Coronary artery (tissue), 2 donors: ENCODE measurements around the gene URB1.

ENCODE experiments used
- DNase-seq: peaks from one replicate; pipeline ENCODE4 v3.0.0-alpha.2; 2017; ENCODE audit warnings: low spot score
- H3K27ac ChIP-seq, 2 donors: fragments of 200-600 bp; sonication (generic); one replicate each; pipeline ENCODE4 v1.5.1; 2016 to 2019
- H3K4me3 ChIP-seq: fragments of 200-600 bp; sonication (generic); 2 replicates; pipeline ENCODE4 v1.5.1; 2016; ENCODE audit warnings: mild to moderate bottlenecking, moderate library complexity
- TF ChIP-seq, protein P1 (sequence below): fragments of 200-600 bp; sonication (generic); IDR thresholded peaks from one replicate; pipeline ENCODE4 v1.5.1; 2019; ENCODE audit warnings: antibody characterized with exemption

URB1 gene

DNA sequence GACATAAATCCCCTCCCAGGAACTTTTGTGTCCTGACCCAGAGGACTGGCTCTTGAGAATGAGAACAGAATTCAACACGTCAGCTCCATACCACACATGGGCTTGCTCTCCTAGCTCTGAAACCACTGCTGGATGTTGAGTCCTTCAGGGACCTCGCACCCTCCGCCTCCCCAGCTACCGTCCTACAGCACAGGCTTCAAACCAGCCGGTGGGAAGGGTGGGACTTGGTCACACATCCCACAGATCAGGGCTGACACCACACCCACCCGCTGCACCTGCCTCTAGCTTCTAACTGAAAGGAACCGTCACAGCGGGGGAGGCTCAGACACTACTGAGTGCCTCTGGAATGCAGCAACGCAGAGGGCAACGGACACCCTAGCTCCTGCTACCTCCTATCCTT is 70.1 kb downstream of the URB1 start:
- H3K4me3 ChIP-seq: no peak overlapping the region
- DNase-seq: peak; percentile 66

DNA sequence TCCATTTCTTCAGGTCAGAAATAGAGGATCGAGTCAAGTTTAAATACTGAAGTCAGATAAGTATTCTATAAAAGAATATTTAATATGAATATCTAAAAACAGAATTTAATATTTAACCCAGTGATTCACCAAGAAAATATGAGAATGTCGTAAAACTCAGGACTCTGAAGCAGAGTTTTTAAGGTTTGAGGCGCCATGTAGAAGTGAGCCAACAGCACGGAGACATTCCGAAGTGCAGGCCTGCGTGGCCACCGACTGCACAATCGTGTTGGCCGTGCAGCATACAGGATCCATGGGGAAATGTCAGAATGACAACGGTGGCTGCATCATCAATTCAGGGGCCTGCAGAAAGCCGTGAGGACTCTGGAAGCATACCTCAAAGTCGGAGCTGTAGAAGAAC is 70.7 kb downstream of the URB1 start:
- no peak overlapping the region for H3K4me3 ChIP-seq
- TF ChIP-seq, protein P1, sequence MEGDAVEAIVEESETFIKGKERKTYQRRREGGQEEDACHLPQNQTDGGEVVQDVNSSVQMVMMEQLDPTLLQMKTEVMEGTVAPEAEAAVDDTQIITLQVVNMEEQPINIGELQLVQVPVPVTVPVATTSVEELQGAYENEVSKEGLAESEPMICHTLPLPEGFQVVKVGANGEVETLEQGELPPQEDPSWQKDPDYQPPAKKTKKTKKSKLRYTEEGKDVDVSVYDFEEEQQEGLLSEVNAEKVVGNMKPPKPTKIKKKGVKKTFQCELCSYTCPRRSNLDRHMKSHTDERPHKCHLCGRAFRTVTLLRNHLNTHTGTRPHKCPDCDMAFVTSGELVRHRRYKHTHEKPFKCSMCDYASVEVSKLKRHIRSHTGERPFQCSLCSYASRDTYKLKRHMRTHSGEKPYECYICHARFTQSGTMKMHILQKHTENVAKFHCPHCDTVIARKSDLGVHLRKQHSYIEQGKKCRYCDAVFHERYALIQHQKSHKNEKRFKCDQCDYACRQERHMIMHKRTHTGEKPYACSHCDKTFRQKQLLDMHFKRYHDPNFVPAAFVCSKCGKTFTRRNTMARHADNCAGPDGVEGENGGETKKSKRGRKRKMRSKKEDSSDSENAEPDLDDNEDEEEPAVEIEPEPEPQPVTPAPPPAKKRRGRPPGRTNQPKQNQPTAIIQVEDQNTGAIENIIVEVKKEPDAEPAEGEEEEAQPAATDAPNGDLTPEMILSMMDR: no peak
- DNase-seq: peak; percentile 46
- H3K27ac ChIP-seq: no peak overlapping the region

More for the DNA sequence above, 70.1 kb downstream of the URB1 start:
- no peak overlapping the region for H3K27ac ChIP-seq
- TF ChIP-seq, protein P1: no peak

DNA sequence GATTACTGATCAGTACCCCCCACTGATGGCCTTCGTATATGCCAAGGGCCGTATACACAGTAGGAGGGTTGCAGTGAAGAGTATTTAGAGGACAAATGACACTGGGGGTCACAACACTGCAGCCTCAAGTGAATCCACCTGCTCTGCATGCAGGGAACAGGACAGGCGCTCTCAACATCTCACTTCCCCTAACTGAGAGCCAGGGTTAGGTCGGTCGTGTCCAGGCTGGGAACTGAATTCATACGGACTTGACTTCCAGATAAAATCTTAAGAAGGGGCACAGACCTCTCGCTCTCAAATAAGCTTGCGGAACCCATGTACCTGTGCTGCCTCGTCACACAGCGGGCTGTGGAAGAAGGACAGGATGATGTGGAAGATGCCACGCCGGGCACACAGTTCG is 71.3 kb downstream of the URB1 start:
- H3K4me3 ChIP-seq: no peak overlapping the region
- no peak for DNase-seq
- TF ChIP-seq, protein P1: no peak
- no peak overlapping the region for H3K27ac ChIP-seq

DNA sequence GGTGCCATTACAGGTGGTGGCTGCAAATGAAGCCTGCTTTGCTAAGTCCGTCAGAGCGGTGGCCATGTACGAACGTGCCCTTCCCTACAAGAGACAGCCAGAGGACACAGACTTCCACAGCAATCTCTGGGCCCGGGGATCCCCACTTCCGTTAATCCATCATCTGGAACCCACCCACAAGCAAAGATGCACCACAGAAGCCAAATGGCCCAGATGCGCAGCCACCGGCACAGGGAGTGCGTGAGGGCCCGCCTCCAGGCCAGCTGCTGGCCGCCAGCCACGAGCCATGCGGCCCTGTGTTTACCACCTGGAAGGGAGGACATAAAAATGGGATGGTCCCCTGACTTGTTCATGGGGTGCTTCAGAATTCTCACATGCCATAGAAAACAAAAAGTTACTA is 72.1 kb downstream of the URB1 start:
- H3K27ac ChIP-seq: no peak overlapping the region
- no peak overlapping the region for H3K4me3 ChIP-seq
- TF ChIP-seq, protein P1: no peak
- DNase-seq: peak; percentile 52

DNA sequence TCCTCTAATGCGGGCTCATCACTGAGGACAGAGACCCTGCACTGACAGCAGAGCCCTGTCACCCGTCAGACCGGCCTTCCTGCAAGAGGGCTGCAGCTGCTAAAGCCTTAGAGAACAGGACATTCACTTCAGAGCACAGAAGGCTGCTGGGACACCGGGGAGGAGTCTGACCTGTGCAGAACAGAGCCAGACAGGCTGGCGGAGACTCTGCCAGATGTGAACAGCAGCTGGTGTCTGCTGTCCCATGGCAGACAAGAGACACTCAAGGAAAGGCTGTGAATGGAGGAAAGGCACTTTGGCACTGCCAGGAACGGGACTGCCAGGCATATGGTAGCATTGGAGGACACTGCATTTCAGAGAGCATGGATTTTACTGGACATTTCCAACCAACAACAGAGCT is 72.8 kb downstream of the URB1 start:
- peak; percentile 41 for DNase-seq
- no peak overlapping the region for H3K27ac ChIP-seq
- TF ChIP-seq, protein P1: no peak
- no peak overlapping the region for H3K4me3 ChIP-seq

DNA sequence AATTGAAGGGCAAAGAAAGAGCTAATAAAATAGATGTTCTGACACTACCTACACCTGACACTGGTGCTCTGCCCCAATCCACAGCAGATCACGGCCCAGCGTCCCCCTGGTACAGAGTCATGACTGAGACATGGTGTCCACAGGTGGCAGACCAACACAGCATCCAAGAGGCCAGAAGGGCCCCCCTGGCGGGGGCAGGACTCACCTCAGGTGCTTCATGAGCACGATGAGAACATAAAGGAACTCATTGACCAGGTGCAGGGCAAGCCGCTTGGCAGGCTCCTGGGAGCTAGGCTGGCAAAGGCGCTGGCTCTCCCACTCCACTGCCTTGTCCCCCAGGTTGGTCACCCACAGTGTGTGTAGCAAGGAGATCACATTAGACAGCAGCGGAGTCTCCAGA is 73.8 kb downstream of the URB1 start:
- no peak for DNase-seq
- Histone ChIP-seq H3K27ac (no peak overlapping the region), H3K4me3 (no peak overlapping the region)
- TF ChIP-seq, protein P1: no peak

DNA sequence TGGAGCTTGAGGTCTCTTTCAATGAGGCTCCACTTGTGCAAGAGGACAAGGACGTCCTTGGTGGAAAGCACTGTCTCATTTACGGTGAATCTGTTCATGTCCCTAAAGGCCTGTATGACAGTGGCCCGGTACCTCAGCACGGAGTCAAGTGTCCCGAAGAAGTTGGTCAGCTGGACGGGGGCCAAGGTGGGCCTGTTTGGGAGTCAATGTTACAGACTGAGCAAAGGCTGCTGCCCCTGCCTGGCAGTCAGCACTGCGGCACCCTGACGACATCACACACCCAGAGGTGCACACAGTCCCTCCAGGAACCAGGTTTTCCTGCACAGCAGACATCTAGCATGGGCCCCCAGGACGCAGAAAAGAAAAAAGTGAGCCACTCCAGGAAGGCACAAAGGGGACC is 75.1 kb downstream of the URB1 start:
- TF ChIP-seq, protein P1: no peak
- no peak overlapping the region for H3K4me3 ChIP-seq
- no peak overlapping the region for H3K27ac ChIP-seq
- DNase-seq: no peak
